SK-N-SH treated with all-trans-retinoic acid at 6 μM for 48 hours (cell line): Measurements from ENCODE around the gene OSER1.

Source experiments
- ATAC-seq: fragments of 200-7000 bp; cut with Tn5 transposase; 3 replicates; pipeline ENCODE4 v1.9.1; 2020; ENCODE audit warnings: mild to moderate bottlenecking, moderate library complexity
- ARNTL ChIP-seq: fragments of 450-650 bp; formaldehyde crosslinking; IDR thresholded peaks from 2 replicates; pipeline ENCODE4 v1.5.0; 2020; ENCODE audit warnings: low read depth, mild to moderate bottlenecking, moderate library complexity, borderline replicate concordance
- BACH2 ChIP-seq: fragments of 250-450 bp; sonication (Bioruptor Pico); IDR thresholded peaks from 2 replicates; pipeline ENCODE4 v1.9.0; 2021; ENCODE audit warnings: mild to moderate bottlenecking, borderline replicate concordance
- CREB5 ChIP-seq: fragments of 250-450 bp; sonication (Bioruptor Pico); IDR thresholded peaks from 2 replicates; pipeline ENCODE4 v1.5.1; 2020; ENCODE audit warnings: low read depth, mild to moderate bottlenecking, moderate library complexity
- CSRNP3 ChIP-seq: fragments of 250-450 bp; sonication (Bioruptor Pico); IDR thresholded peaks from 2 replicates; pipeline ENCODE4 v1.5.1; 2021; ENCODE audit warnings: mild to moderate bottlenecking, moderate library complexity
- ESRRG ChIP-seq: fragments of 250-450 bp; sonication (Bioruptor Pico); IDR thresholded peaks from 2 replicates; pipeline ENCODE4 v1.6.1; 2021; ENCODE audit warnings: mild to moderate bottlenecking
- GLIS3 ChIP-seq: fragments of 250-450 bp; sonication (Bioruptor Pico); IDR thresholded peaks from 2 replicates; pipeline ENCODE4 v1.5.0; 2020; ENCODE audit warnings: mild to moderate bottlenecking, moderate library complexity
- PATZ1 ChIP-seq: fragments of 250-450 bp; sonication (Bioruptor Pico); IDR thresholded peaks from 2 replicates; pipeline ENCODE4 v1.8.0; 2020; ENCODE audit warnings: mild to moderate bottlenecking, moderate library complexity, borderline replicate concordance
- POU6F1 ChIP-seq: fragments of 250-450 bp; sonication (Bioruptor Pico); IDR thresholded peaks from 2 replicates; pipeline ENCODE4 v1.8.0; 2021; ENCODE audit warnings: low read depth, mild to moderate bottlenecking, moderate library complexity, borderline replicate concordance
- PPARA ChIP-seq: fragments of 250-450 bp; sonication (Bioruptor Pico); IDR thresholded peaks from 2 replicates; pipeline ENCODE4 v1.5.0; 2020; ENCODE audit warnings: mild to moderate bottlenecking, borderline replicate concordance
- RARB ChIP-seq: fragments of 250-450 bp; sonication (Bioruptor Pico); IDR thresholded peaks from 2 replicates; pipeline ENCODE4 v1.8.0; 2021; ENCODE audit warnings: mild to moderate bottlenecking, moderate library complexity
- SNAI2 ChIP-seq: fragments of 250-450 bp; sonication (Bioruptor Pico); IDR thresholded peaks from 2 replicates; pipeline ENCODE4 v1.5.0; 2020; ENCODE audit warnings: mild to moderate bottlenecking, moderate library complexity
- TCF4 ChIP-seq: fragments of 250-450 bp; sonication (Bioruptor Pico); IDR thresholded peaks from 2 replicates; pipeline ENCODE4 v1.8.0; 2021; ENCODE audit warnings: mild to moderate bottlenecking, moderate library complexity, borderline replicate concordance
- TOX ChIP-seq: fragments of 250-450 bp; sonication (Bioruptor Pico); IDR thresholded peaks from 2 replicates; pipeline ENCODE4 v1.8.0; 2021; ENCODE audit warnings: mild to moderate bottlenecking, moderate library complexity, borderline replicate concordance
- TSHZ2 ChIP-seq: fragments of 250-450 bp; sonication (Bioruptor Pico); IDR thresholded peaks from 2 replicates; pipeline ENCODE4 v1.5.0; 2020; ENCODE audit warnings: mild to moderate bottlenecking, moderate library complexity
- ZC3H10 ChIP-seq: fragments of 250-450 bp; sonication (Bioruptor Pico); IDR thresholded peaks from 2 replicates; pipeline ENCODE4 v1.5.1; 2021; ENCODE audit warnings: mild to moderate bottlenecking, moderate library complexity
- ZFP30 ChIP-seq: fragments of 450-650 bp; formaldehyde crosslinking; IDR thresholded peaks from 2 replicates; pipeline ENCODE4 v1.5.0; 2022; ENCODE audit warnings: mild to moderate bottlenecking, moderate library complexity
- ZNF70 ChIP-seq: fragments of 450-650 bp; formaldehyde crosslinking; IDR thresholded peaks from 2 replicates; pipeline ENCODE4 v1.5.0; 2020; ENCODE audit warnings: mild to moderate bottlenecking, moderate library complexity

The OSER1 gene

GRCh38 chr20:44223721-44224120 lies 13.2 kb upstream of the OSER1 start:
- no peak for ATAC-seq
- no peak for TF ChIP-seq TOX (CRISPR knock-in tag)
- TF ChIP-seq ARNTL (CRISPR knock-in tag), result no peak
- TF ChIP-seq RARB (CRISPR knock-in tag), result no peak
- TF ChIP-seq, all 23 proteins: peak for 0

- no peak for TF ChIP-seq TOX (CRISPR knock-in tag)
- no peak for TF ChIP-seq BACH2 (CRISPR knock-in tag)
- no peak for TF ChIP-seq ZC3H10
- no peak for TF ChIP-seq ZNF70
- no peak for TF ChIP-seq PPARA
- no peak for TF ChIP-seq GLIS3 (CRISPR knock-in tag)
- no peak for TF ChIP-seq ESRRG (CRISPR knock-in tag)
- TF ChIP-seq TCF4 (CRISPR knock-in tag), result no peak
- no peak for TF ChIP-seq TSHZ2 (CRISPR knock-in tag)
- no peak; the same call in 2 of the 3 replicates for ATAC-seq
These were observed 12.2 kb upstream of the OSER1 start for GRCh38 chr20:44222633-44223368.

GRCh38 chr20:44222027-44222426 lies 11.5 kb upstream of the OSER1 start:
- ATAC-seq, result no peak
- TF ChIP-seq CSRNP3 (CRISPR knock-in tag), result no peak

GRCh38 chr20:44221368-44221954 lies 10.9 kb upstream of the OSER1 start:
- ATAC-seq, result no peak
- TF ChIP-seq GLIS3 (CRISPR knock-in tag), result no peak
- peak; percentile 94 for TF ChIP-seq ZNF70

GRCh38 chr20:44219791-44220190 lies 9.2 kb upstream of the OSER1 start:
- no peak for ATAC-seq

More at GRCh38 chr20:44219791-44220190, 9.2 kb upstream of the OSER1 start:
- no peak for TF ChIP-seq POU6F1 (CRISPR knock-in tag)
- no peak for TF ChIP-seq PATZ1 (CRISPR knock-in tag)
- TF ChIP-seq SNAI2, result no peak
- TF ChIP-seq CSRNP3 (CRISPR knock-in tag), result no peak
- TF ChIP-seq ZFP30 (CRISPR knock-in tag), result no peak
- no peak for TF ChIP-seq BACH2 (CRISPR knock-in tag)
- no peak for TF ChIP-seq GLIS3 (CRISPR knock-in tag)
- no peak for TF ChIP-seq ZNF70
- no peak for TF ChIP-seq ESRRG (CRISPR knock-in tag)
- no peak for TF ChIP-seq RARB (CRISPR knock-in tag)
- TF ChIP-seq CREB5 (CRISPR knock-in tag), result no peak
